ENCODE results near the gene SPTBN1.
A peak's percentile ranks its signal among the peaks of the same experiment; 100 is the strongest.

The SPTBN1 gene

DNA sequence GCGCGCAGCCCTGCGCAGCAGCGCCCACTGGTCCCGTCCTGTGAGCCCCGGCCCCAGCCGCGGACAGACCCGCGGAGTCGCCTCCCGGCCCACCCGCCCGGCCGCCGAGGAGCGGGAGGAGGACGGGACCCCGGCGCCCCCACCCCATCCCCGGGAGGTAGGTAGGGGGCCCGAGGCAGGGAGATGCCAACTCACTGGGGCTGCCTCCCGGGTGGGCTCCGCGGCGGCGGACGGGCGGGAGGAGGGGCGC lies 160 bp downstream of the SPTBN1 start:
- H3K4me3 ChIP-seq (ENCODE audit: low read depth, low read length) = peak overlapping the region; percentile 49
- DNase-seq (ENCODE audit: low read depth) = no peak

DNA sequence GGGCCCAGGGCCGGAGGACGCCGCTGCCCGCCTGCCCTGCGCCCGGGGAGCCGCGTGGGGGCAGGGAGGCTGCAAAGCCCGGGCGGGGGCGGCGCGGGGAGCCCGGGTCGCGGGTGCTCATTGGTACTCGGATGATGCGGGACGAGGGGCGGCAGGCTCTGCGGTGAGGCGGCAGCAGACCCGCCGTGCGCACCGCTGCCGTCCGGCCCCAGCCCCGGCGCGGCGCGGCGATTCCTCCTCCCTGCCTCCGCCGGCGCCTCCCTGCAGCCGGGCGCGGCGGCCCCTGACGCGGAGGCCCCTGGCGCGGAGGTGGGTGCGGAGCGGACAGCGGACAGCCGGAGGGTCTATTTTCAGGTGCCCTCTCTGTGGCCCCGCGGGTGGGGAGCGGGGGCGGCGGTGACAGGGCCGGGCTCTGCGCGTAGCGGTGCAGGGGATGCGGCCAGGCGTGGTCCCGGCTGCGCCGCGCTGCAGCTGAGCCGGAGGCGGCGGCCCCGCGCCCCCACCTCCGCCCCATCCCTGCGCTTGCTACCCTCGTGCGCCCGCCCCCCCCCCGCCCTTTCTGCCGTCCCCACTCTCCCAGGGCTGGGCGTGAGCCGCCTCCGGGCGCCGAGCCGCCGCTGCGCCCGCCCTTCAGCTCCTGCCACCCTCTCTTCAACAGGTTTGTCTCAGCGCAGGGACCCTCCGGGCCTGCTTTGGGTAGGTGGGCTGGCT lies 640 bp downstream of the SPTBN1 start:
- DNase-seq (ENCODE audit: low read depth) = no peak
- TF ChIP-seq, protein P1, sequence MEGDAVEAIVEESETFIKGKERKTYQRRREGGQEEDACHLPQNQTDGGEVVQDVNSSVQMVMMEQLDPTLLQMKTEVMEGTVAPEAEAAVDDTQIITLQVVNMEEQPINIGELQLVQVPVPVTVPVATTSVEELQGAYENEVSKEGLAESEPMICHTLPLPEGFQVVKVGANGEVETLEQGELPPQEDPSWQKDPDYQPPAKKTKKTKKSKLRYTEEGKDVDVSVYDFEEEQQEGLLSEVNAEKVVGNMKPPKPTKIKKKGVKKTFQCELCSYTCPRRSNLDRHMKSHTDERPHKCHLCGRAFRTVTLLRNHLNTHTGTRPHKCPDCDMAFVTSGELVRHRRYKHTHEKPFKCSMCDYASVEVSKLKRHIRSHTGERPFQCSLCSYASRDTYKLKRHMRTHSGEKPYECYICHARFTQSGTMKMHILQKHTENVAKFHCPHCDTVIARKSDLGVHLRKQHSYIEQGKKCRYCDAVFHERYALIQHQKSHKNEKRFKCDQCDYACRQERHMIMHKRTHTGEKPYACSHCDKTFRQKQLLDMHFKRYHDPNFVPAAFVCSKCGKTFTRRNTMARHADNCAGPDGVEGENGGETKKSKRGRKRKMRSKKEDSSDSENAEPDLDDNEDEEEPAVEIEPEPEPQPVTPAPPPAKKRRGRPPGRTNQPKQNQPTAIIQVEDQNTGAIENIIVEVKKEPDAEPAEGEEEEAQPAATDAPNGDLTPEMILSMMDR (IDR thresholded peaks at IDR 0.05; ENCODE audit: low read depth, low read length, missing control alignments) = no peak
- H3K4me3 ChIP-seq (ENCODE audit: low read depth, low read length) = peak overlapping the region; percentile 49

More for the DNA sequence above, 160 bp downstream of the SPTBN1 start:
- TF ChIP-seq, protein P1 (IDR thresholded peaks at IDR 0.05; ENCODE audit: low read depth, low read length, missing control alignments) = no peak

DNA sequence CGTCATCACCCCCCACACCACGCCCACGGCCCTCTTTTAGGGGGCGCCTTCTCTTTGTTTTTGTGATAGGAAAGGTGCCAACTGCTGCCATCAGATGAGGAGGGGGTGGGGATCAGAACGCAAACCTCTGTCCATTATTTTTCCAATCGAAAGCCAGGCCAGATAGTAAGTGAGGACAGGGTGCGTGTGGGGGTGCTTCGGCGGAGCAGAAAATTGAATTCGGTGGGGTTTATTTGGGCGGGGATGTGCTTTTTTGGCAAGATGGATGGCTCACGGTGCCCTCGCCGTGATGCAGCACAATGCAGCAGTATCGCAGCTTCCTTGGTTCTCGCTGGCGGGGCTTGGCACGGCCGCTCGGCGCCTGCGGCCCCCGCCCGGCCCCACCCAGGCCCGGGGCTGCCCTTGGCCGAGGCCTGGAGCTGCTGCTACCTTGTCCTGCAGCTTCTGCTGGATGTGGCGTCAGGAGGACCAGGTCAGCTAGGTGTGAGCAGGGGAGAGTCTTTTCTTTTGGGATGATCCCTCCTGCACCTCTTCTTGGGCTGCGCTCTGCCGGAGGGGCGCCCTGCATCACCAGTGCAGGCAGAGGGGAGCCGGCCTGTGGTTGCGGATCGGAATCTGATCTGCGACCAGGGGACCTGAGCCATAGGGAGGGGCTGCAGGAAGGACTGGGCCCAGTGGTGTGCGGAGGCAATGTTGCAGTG lies 1.3 kb downstream of the SPTBN1 start:
- no peak for DNase-seq (ENCODE audit: low read depth)
- peak overlapping the region; percentile 49 for H3K4me3 ChIP-seq (ENCODE audit: low read depth, low read length)
- TF ChIP-seq, protein P1 (IDR thresholded peaks at IDR 0.05; ENCODE audit: low read depth, low read length, missing control alignments) = no peak

DNA sequence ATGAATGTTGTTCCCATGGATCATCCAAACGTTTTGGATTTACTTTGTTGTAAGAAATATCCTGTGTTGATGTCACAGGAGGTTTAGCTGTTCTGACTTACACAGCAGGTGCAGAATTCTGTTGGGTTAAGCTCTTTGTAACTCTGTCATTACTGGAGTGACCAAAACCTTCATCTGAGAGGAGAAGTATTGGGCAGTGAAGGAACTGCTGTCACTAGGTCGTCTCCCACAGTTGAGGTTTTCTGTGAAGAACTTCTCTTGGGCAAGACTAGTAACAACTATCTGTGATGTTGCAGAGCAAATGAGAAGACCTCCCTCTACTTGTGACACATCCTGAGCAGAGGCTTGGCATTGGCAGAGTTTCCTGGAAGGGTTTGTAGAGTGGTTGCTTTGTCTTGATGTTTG lies 2.9 kb downstream of the SPTBN1 start:
- DNase-seq (ENCODE audit: low read depth) = no peak
- TF ChIP-seq, protein P1 (IDR thresholded peaks at IDR 0.05; ENCODE audit: low read depth, low read length, missing control alignments) = no peak
- no peak overlapping the region for H3K4me3 ChIP-seq (ENCODE audit: low read depth, low read length)

DNA sequence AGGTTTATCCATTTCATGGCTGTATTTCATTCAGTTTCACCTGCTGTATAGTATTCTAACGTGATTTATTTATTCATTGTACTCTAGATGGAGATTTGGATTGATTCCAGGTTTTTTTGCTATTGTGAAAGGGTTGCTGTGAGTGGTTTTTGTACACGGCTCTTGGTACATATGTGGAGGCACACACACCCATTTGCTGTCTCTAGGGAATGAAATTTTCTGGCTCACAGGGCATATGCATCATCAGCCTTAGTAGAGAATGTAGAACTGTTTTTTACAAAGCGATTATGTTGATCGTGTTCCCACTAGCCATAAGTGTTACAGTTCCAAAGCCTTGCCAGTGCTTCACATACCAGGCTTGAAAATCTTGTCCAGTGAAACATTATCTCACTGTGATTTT lies 5.1 kb downstream of the SPTBN1 start:
- no peak overlapping the region for H3K4me3 ChIP-seq (ENCODE audit: low read depth, low read length)
- no peak for DNase-seq (ENCODE audit: low read depth)
- TF ChIP-seq, protein P1 (IDR thresholded peaks at IDR 0.05; ENCODE audit: low read depth, low read length, missing control alignments) = no peak

DNA sequence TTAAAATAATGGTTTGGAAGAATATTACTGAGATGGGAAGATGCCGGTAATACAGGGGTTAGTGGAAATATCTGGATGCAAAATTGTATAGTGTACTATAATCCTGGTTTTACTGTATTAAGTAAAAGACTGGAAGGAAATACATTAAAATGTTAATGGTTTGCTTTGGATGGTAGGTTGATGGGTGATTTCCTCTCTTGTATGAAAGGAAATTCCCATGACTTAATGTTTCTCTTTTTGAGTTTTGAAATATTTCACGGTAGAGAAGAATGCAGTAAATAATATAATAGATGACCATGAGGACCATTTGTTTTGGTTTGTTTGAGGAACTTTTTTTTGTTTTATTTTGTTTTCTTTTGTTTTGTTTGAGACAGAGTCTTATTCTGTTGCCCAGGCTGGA lies 8.2 kb downstream of the SPTBN1 start:
- no peak for DNase-seq (ENCODE audit: low read depth)
- TF ChIP-seq, protein P1 (IDR thresholded peaks at IDR 0.05; ENCODE audit: low read depth, low read length, missing control alignments) = no peak
- H3K4me3 ChIP-seq (ENCODE audit: low read depth, low read length) = no peak overlapping the region

DNA sequence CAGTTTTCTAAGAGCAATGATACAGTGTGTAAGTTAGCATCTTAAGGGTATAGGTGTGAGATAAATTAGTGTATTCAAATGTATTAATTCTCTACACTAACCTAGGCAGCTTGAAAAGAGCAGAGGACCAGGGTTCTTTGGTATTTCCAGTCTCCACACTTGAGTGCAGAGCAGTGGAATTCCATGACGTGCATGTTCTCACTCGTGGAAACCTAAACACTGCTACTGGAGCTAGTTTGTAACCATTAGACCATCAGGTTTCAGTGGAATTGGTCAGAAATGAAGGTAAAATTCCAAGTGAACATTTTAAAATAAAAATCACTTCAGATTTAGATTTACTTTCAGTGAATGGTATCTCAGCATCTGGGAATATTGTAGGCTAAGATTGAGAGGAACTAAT lies 9.0 kb downstream of the SPTBN1 start:
- TF ChIP-seq, protein P1 (IDR thresholded peaks at IDR 0.05; ENCODE audit: low read depth, low read length, missing control alignments) = no peak
- no peak overlapping the region for H3K4me3 ChIP-seq (ENCODE audit: low read depth, low read length)

More for the DNA sequence above, 9.0 kb downstream of the SPTBN1 start:
- DNase-seq (ENCODE audit: low read depth) = no peak

Data from GM12864 (cell line).